ENCODE data around the gene SNRNP200. TPM values are rescaled to one million over a fixed set of nuclear protein-coding genes. Genes with fewer than 3 reads are reported as not detected.
"Not testable (repeated sequence)": the region's sequence is repeated elsewhere in the genome, so short reads cannot be mapped to it uniquely, and the experiment has no call there.

The SNRNP200 gene
- total RNA-seq, 2 donors from 2014 or later, result 190 to 211 TPM

GRCh38 chr2:96296925-96297324, 8.4 kb downstream of the SNRNP200 start:
- H3K4me1 ChIP-seq (ENCODE audit: control insufficient read depth, insufficient read depth, low read length), result no peaks in the 10 kb centered on the region
- H3K27ac Mint-ChIP-seq, result no peak overlapping the region

GRCh38 chr2:96294271-96294670, 11.1 kb downstream of the SNRNP200 start:
- H3K4me3 ChIP-seq (ENCODE audit: low read length); H3K4me1 Mint-ChIP-seq; H3K4me1 ChIP-seq (ENCODE audit: control insufficient read depth, insufficient read depth, low read length); H3K4me3 Mint-ChIP-seq; H3K27me3 Mint-ChIP-seq (ENCODE audit: insufficient read depth); H3K27ac Mint-ChIP-seq; H3K9me3 Mint-ChIP-seq; H3K27ac ChIP-seq (ENCODE audit: low read depth, low read length); H3K27me3 ChIP-seq (ENCODE audit: control insufficient read depth, insufficient read depth, low read length, poor library complexity, severe bottlenecking); H3K9ac ChIP-seq (ENCODE audit: extremely low read depth, low read length, poor library complexity, severe bottlenecking); H3K9me3 ChIP-seq (ENCODE audit: control insufficient read depth, low read length); DNase-seq: not testable (repeated sequence)
- peaks cover 88% of the 10 kb centered on the region for H3K36me3 Mint-ChIP-seq (ENCODE audit: low read depth)
- WGBS, 2 experiments (ENCODE audit: insufficient coverage in 1 of 2, insufficient read length in 1 of 2), result 95 to 97% methylated on average over 7 to 8 of the region's 8 CpGs
- H3K36me3 ChIP-seq (ENCODE audit: control insufficient read depth, insufficient read depth, low read length), result peaks cover 98% of the 10 kb centered on the region

More at GRCh38 chr2:96296925-96297324, 8.4 kb downstream of the SNRNP200 start:
- 95 to 98% methylated on average over 5 of the region's 5 CpGs for WGBS, 2 experiments (ENCODE audit: insufficient coverage in 1 of 2, insufficient read length in 1 of 2)
- Histone ChIP-seq H3K36me3 (ENCODE audit: control insufficient read depth, insufficient read depth, low read length) (peaks cover 94% of the 10 kb centered on the region), H3K27me3 (ENCODE audit: control insufficient read depth, insufficient read depth, low read length, poor library complexity, severe bottlenecking) (no peaks in the 10 kb centered on the region), H3K27ac (ENCODE audit: low read depth, low read length) (no peak overlapping the region), H3K9ac (ENCODE audit: extremely low read depth, low read length, poor library complexity, severe bottlenecking) (no peak overlapping the region), H3K9me3 (ENCODE audit: control insufficient read depth, low read length) (no peaks in the 10 kb centered on the region), H3K4me3 (ENCODE audit: low read length) (no peak overlapping the region)
- H3K9me3 Mint-ChIP-seq, result no peaks in the 10 kb centered on the region
- H3K27me3 Mint-ChIP-seq (ENCODE audit: insufficient read depth), result no peaks in the 10 kb centered on the region
- no peak for TF ChIP-seq CTCF (conservative IDR thresholded peaks at IDR 0.05)
- H3K4me1 Mint-ChIP-seq, result no peaks in the 10 kb centered on the region
- H3K36me3 Mint-ChIP-seq (ENCODE audit: low read depth), result peaks cover 83% of the 10 kb centered on the region
- DNase-seq, result no peak
- no peak overlapping the region for H3K4me3 Mint-ChIP-seq

GRCh38 chr2:96291751-96292150, 13.6 kb downstream of the SNRNP200 start:
- H3K27me3 Mint-ChIP-seq (ENCODE audit: insufficient read depth), result no peaks in the 10 kb centered on the region
- peaks cover 91% of the 10 kb centered on the region for H3K36me3 Mint-ChIP-seq (ENCODE audit: low read depth)
- Histone ChIP-seq H3K27me3 (ENCODE audit: control insufficient read depth, insufficient read depth, low read length, poor library complexity, severe bottlenecking) (no peaks in the 10 kb centered on the region), H3K9me3 (ENCODE audit: control insufficient read depth, low read length) (no peaks in the 10 kb centered on the region), H3K4me3 (ENCODE audit: low read length) (no peak overlapping the region), H3K36me3 (ENCODE audit: control insufficient read depth, insufficient read depth, low read length) (peaks cover 97% of the 10 kb centered on the region), H3K27ac (ENCODE audit: low read depth, low read length) (no peak overlapping the region), H3K4me1 (ENCODE audit: control insufficient read depth, insufficient read depth, low read length) (no peaks in the 10 kb centered on the region), H3K9ac (ENCODE audit: extremely low read depth, low read length, poor library complexity, severe bottlenecking) (no peak overlapping the region)
- no peak overlapping the region for H3K4me3 Mint-ChIP-seq
- no peak for DNase-seq
- no peak for TF ChIP-seq CTCF (conservative IDR thresholded peaks at IDR 0.05)
- 79 to 86% methylated on average over 2 to 5 of the region's 5 CpGs for WGBS, 2 experiments (ENCODE audit: insufficient coverage in 1 of 2, insufficient read length in 1 of 2)
- H3K4me1 Mint-ChIP-seq, result no peaks in the 10 kb centered on the region
- H3K9me3 Mint-ChIP-seq, result no peaks in the 10 kb centered on the region
- no peak overlapping the region for H3K27ac Mint-ChIP-seq

- TF ChIP-seq CTCF (conservative IDR thresholded peaks at IDR 0.05), result no peak
- Mint-ChIP-seq H3K27ac (no peak overlapping the region), H3K4me1 (no peaks in the 10 kb centered on the region), H3K9me3 (no peaks in the 10 kb centered on the region), H3K27me3 (ENCODE audit: insufficient read depth) (no peaks in the 10 kb centered on the region), H3K4me3 (no peak overlapping the region), H3K36me3 (ENCODE audit: low read depth) (peaks cover 94% of the 10 kb centered on the region)
- Histone ChIP-seq H3K4me3 (ENCODE audit: low read length) (no peak overlapping the region), H3K36me3 (ENCODE audit: control insufficient read depth, insufficient read depth, low read length) (peaks cover 95% of the 10 kb centered on the region), H3K9me3 (ENCODE audit: control insufficient read depth, low read length) (no peaks in the 10 kb centered on the region), H3K9ac (ENCODE audit: extremely low read depth, low read length, poor library complexity, severe bottlenecking) (no peak overlapping the region), H3K27ac (ENCODE audit: low read depth, low read length) (no peak overlapping the region), H3K27me3 (ENCODE audit: control insufficient read depth, insufficient read depth, low read length, poor library complexity, severe bottlenecking) (no peaks in the 10 kb centered on the region), H3K4me1 (ENCODE audit: control insufficient read depth, insufficient read depth, low read length) (no peaks in the 10 kb centered on the region)
- DNase-seq, result no peak
- 95 to 100% methylated on average over 3 to 6 of the region's 6 CpGs for whole genome bisulfite sequencing, 2 experiments (ENCODE audit: insufficient coverage in 1 of 2, insufficient read length in 1 of 2)
Observed at GRCh38 chr2:96287273-96287856, 18.0 kb downstream of the SNRNP200 start.

Measured in endodermal cell (in vitro differentiated cells).